Activated CD4-positive, CD25-positive, alpha-beta regulatory T cell (primary cell): Measurements from ENCODE around the gene LRRC73.
A peak's percentile ranks its signal among the peaks of the same experiment; 100 is the strongest.
"Not testable (repeated sequence)": the region's sequence is repeated elsewhere in the genome, so short reads cannot be mapped to it uniquely, and the experiment has no call there.

Experiments used
- DNase-seq, 4 experiments: peaks; one replicate each; lab custom pipeline; 2025; lab: John Stamatoyannopoulos, UW

The LRRC73 gene, protein sequence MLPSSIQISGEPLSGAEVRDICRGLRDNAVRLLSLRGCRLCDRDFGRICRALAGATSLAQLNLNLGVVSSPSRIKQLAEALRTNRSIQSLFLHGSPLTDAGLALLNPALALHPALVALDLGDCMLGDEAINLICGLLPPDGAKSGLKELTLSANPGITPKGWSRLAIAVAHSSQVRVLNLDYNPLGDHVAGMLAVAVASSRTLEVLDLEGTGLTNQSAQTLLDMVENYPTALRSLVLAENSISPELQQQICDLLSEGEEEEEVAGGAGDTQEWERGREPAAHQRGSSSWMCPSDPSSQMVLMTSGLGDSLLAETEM

GRCh38 chr6:43509984-43510826 is at the start of gene LRRC73:
LRRC73 (minus strand) TSS chr6:43510346; CDS start chr6:43509785, 561 bp downstream.
- DNase-seq = peak; percentile 56 to 61 (median 58)

DNA sequence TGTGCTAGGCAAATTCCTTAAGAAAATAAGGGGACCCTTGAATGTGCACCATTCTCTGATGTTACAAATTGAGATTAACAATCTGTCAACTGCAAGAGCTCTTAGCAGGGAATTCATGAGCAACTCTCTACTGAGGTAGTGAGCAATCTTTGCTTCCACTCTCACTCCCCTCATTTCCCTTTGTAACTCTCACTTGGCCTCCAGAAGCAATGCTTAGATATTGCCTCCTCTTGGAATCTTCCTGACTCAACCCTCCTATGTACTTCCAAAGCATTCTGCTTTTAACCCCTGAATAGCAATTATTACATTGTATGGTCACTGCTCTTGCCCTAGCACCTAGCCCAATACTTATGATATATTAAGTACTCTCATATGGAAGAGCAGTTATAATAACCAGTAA is 49.2 kb upstream of the LRRC73 start:
- DNase-seq = no peak

DNA sequence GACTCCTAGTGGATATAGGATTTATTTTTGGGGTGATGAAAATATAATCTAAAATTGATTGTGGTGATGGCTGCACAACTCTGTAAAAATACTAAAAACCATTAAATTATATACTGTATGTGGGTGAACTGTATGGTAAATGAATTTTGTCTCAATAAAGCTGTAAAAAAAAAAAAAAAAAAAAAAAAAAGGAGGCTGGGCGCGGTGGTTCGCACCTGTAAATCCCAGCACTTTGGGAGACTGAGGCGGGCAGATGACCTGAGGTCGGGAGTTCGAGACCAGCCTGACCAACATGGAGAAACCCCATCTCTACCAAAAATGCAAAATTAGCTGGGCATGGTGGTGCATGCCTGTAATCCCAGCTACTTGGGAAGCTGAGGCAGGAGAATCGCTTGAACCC is 47.5 kb upstream of the LRRC73 start:
- not testable (repeated sequence) for DNase-seq

- no peak for DNase-seq
Measured at GRCh38 chr6:43547222-43547621, 37.1 kb upstream of the LRRC73 start.

DNA sequence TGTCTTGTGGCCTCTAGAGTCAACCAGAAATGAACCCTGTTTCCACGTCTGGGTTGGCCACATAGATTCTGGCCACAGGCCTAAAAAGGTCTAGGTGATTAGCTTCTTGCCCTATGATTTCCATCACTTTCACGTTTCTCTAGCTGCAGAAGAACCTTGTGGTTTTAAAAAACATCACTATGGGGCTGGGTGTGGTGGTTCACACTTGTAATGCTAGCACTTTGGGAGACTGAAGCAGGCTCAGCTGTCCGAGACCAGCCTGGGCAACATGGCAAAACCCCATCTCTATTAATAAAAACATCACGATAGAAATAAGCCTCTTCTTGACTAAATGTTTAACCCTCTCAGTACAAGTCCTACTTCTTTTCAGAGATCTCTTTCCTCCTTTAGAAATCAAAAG is 34.3 kb upstream of the LRRC73 start:
- DNase-seq = no peak

DNA sequence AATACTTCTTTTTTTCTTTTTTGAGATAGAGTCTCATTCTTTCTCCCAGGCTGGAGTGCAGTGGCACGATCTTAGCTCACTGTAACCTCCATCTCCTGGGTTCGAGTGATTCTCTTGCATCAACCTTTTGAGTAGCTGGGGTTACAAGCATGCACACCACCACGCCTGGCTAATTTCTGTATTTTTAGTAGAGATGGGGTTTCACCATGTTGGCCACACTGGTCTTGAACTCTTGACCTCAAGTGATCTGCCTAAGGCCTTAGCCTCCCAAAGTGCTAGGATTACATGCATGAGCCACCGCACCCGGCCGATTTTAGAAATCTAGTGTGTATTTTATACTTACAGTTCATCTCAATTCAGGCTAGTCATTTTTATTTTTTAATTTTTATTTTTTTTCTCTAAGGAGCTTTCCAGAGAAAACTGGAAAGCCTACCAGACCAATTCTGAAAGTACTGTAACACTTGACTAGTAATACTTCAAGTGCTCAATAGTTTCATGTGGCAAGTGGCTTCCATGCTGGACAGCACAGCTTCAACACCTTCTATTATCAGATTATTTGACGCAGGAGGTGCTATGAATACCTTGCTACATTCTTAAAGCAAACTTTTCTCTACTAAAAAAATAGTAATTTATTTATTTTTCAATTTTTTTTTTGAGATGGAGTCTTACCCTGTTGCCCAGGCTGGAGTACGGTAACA is 31.8 kb upstream of the LRRC73 start:
- DNase-seq = no peak

DNA sequence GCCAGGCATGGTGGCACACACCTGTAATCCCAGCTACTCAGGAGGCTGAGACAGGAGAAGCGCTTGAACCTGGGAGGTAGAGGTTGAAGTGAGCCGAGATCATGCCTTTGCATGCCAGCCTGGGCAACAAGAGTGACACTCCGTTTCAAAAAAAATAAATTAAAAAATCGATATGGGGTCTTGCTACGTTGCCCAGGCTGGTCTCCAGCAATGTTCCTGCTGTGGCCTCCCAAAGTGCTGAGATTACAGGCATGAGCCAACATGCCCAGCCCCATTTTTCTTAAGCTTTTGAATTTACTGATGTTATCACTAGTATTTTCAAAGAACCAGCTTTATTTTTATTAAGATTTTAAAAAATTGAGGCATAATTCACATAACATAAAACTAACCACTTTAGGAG is 30.4 kb upstream of the LRRC73 start:
- DNase-seq = no peak

DNA sequence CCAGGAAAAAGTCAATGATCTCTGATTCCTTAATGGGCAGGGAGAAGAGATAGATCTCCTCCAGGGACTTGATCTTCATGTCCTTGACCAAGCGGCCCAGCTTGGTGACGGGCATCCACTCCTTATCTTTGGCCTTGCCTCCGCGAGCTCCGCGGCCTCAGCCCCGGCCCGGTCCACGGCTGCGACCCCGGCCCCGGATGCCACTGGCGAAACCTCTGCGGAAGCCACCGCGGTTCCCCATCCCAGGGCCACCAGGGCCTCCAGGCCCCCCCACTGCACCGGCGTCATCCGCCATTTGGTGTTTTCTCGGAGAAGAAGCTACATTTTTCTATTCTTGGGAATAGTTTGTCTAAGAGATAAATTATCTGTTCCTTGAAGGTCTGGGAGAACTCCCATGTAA is 29.3 kb upstream of the LRRC73 start:
- not testable (repeated sequence) for DNase-seq

DNA sequence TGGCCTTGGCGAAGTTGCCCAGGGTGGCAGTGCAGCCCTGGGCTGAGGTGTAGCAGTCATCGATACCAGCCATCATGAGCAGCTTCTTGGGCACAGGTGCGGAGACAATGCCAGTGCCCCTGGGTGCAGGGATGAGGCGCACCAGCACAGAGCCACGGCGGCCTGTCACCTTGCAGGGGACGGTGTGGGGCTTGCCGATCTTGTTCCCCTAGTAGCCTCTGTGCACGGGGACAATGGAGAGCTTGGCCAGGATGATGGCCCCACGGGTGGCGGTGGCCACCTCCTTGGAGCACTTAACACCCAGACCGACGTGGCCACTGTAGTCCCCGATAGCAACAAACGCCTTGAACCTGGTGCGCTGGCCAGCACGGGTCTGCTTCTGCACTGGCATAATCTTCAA is 28.8 kb upstream of the LRRC73 start:
- DNase-seq = not testable (repeated sequence)

DNA sequence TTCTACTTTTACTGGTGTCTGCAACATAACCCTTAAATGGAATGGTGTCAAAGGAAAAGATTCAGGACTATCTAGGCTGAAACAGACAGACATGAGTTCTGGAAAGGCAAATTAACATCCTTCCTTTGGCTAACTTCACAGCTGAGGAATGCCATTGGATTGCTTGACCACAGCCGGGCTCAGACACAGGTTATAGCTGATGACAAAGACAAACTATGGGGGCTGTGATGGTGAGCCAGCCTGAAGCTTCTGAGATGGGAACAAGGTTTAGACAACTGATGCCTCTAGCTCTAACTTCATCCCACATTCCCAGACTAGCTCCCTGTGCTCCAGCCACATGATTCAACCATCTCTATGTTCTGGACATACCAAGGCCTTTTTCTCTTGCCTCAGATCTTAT is 22.1 kb upstream of the LRRC73 start:
- no peak for DNase-seq

- no peak for DNase-seq
Measured at GRCh38 chr6:43524483-43524961, 14.4 kb upstream of the LRRC73 start.

GRCh38 chr6:43523284-43523683 is 13.1 kb upstream of the LRRC73 start:
- DNase-seq = no peak

DNA sequence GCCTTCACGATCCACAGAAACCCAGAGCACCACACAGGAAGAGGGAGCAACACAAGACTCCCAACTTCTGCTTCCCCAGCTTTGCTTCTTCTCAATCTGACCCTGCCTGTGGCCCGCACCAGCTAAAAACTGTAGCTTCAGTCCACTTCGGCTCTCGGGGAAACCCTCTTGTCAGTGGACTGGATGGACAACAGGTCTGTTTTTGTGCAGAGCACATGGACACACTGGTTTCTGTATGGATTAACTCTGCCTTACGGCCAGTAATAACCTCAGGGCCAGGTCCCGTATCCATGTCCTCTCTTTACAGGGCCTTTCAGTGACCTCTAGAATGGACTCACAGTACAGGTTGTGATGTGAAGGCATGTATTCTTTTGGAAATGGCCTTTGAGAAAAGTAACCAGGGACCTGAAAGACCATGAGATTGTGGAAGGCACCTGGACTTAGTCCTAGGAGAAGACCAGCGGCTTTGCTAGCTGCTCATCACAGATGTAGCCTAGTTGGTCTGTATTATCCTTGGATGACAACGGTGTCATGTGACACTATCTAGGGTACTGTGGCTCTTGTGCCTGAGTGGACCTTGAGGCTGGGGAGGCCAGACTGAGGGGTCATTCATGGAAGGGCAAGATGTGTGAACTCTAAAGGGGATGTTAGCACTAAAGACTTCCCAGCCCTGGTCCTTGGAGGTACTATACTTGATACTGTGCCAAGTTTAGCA is 12.6 kb upstream of the LRRC73 start:
- no peak for DNase-seq

DNA sequence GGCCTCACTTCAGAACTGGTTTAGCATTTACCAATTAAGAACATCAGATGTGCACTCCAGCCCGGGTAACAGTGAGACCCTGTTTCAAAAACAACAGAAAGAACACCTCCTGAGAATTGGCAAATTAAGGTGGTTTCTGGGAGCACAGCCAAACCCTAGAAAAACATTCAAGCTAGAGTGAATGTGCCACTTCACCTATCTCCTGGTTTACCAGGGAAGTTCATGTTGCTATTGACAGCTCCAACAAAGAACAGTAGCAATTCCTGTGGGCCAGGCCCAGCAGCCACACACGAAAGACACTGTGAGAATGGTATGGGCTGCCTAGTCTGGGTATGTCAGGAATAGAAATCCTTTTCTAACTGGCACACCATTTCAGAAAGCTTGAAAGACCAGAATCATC is 11.7 kb upstream of the LRRC73 start:
- no peak for DNase-seq

DNA sequence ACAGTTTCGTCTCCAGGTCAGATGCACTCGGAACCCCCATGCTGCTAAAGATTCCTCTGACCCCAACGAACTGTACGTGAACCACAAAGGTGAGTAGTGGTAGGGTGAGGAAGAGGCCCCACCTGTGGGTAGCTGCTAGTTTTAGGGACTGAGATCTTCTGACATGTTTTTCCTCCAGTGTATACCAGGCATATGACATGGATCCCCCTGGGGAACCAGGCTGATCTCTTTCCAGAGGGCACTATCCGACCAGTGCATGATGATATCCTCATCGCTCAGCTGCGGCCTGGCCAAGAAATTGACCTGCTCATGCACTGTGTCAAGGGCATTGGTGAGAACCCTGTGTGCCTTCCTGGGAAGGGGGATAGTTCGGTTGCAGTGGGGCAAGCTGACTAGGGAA is 10.0 kb upstream of the LRRC73 start:
- no peak for DNase-seq

DNA sequence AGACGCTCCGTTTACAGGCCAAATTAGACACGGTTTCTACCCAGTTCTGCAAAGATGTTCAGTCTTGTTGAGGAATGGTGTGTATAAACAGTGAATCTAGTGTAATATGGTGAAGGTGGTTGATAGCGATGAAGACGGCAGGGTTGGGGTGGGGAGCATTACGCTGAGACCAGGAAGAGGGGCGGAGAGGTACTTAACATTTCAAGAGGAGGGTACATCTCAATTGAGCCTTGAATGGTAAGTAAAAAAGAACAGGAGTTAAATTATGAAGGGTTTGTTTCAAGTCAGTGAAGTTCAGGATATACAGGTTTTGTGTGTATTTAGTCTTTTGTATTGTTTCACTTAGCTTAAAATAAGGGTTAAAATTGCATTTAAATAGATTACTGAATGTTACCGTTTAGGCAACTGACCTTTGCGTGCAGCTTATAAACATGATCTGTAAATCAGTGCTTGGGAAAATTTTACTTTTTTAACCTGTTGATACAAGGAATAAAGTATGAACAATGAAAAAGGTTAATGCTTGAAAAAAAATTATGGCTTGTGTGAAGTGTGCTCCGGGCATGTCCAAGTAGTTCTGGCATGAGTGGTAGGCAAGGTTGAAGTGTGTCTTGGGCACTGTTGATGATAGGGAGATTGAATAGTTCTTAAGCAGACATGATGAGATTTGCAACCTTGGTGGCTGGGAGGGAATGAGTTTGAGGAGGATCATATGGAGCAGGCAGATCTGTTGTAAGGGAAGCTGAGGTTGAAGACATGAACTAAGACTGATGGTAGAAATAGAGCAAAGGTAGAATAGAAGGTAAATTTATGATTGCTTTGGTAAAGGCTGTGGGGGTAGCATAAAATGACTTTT is 7.6 kb upstream of the LRRC73 start:
- DNase-seq = no peak

GRCh38 chr6:43516697-43517504 is 6.8 kb upstream of the LRRC73 start, which contains the start of the genes POLR1C and YIPF3:
POLR1C (plus strand) TSS chr6:43517089; CDS start chr6:43517110, 21 bp downstream.
YIPF3 (minus strand) TSS chr6:43516926; CDS start chr6:43516807, 119 bp downstream.
- peak; percentile 91 to 94 (median 92) for DNase-seq

DNA sequence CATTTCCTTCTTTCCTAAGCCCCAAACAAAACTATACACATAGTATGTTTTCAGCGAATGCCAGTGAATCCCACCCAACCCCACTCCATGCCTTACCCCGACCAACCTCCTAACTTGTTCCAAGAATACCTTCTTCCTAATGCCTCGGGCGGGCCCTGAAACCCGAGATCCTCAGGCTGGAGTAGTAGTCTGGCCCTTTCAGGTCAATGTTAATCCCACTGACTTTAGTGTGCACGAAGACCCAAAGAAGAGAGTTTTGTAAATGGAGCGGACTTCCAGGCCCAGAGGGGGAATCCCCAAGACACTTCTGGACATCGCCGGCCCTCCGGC is 6.2 kb upstream of the LRRC73 start:
- no peak for DNase-seq

GRCh38 chr6:43515808-43516207 is 5.7 kb upstream of the LRRC73 start:
- DNase-seq = no peak

DNA sequence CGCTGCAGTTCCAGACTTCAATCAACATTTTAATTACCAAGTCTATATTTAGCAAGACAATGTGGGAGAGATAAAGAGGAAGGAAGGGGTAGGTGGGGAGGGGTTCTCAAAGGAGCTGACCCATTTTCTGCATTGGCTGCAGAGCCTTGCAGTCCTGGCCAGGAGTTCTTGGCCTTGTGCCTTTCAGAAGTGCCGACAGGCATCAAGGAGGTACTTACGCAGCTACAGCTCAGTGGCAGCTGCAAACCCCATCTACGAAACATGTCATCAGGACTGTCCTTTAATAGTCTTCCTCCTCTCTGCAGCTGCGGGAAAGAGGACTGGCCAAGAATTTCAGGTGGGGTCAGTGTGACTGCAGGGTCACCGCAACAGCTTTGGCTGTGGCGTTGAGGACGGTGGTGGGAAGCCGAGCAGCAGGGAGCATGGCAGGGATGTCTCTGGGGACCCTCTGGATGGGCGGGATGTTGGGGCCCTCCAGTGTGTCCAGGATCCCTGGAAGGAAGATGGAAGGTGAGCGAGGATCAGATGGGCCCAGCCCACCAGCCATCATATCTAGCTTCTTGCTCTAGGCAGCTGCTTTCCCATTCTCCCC is 1.8 kb upstream of the LRRC73 start:
- no peak for DNase-seq
